Stimulated activated CD4-positive, alpha-beta T cell treated with anti-CD3 and anti-CD28 coated beads, Interleukin-1b, Interleukin-23, amount 100 ng/mL, for 24 hours (primary cell): ENCODE data around the gene EPHX1.
A peak's percentile ranks its signal among the peaks of the same experiment; 100 is the strongest.
"Not testable (repeated sequence)": the region's sequence is repeated elsewhere in the genome, so short reads cannot be mapped to it uniquely, and the experiment has no call there.

Experiments used
- DNase-seq, 4 experiments: peaks; one replicate each; pipeline ENCODE4 v3.0.0-alpha.2; 2020; ENCODE audit warnings: low read depth in 4 of 4, low spot score in 1 of 4

The EPHX1 gene

DNA sequence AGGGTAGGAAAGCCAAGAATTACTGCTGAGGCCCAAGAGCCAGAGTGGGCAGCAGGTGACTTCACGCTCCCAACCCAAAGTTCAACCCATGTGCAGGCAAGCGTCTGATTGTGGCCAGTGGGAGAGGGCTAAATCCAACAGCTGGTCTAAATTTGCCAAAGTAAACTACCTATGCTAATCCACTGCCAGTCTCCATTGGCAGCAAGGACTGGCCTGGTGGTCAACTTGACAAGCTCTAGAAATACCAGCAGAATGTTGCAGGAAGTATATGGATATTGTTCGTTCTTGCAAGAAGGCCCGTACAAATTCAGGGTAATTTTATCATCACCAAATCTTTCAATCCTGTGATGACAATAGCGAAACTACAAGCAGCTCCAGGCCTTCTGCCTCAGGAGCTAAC, 70.7 kb downstream of the EPHX1 start:
- no peak for DNase-seq

DNA sequence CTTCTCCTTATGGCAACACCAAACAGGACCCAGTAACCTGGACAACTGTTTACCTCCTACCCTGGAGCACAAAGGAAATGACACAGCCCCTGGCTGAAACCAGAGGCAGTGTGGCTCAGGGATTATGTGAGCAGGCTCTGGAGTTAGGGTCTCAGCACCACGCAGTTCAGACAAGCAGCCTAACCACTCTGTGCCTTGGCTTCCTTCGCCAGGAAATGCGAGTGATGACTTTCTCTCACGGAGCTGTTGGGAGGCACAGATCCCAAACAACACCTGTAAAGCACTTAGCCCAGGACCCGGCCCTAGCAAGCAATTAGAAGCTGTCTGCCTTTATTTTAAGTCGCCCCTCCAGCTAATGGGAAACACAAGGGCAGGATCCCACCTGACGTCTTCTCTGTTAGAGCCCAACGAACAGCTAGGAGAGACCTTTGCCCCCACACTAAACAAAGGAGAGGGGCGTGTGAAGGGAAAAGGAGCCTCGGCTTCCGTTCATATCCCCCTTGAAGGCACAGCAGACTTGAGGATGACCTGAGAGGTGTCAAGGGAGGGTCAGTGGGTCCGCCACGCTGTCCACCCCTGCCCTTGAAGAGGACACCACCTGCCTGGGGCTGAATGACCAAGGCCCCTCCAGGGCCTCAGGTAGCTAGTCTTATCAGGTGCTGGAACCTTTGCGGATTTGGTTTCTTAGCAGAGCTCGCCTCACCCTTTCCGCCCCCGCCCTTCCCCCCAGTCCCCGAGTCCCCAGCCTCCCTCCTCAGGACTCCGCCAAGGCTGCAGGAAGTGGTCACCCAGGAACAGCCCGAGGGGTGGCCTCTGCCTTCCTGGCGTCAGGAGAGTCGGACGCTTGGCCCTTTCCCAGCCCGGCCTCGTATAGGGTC, 71.4 kb downstream of the EPHX1 start:
- DNase-seq: no peak

DNA sequence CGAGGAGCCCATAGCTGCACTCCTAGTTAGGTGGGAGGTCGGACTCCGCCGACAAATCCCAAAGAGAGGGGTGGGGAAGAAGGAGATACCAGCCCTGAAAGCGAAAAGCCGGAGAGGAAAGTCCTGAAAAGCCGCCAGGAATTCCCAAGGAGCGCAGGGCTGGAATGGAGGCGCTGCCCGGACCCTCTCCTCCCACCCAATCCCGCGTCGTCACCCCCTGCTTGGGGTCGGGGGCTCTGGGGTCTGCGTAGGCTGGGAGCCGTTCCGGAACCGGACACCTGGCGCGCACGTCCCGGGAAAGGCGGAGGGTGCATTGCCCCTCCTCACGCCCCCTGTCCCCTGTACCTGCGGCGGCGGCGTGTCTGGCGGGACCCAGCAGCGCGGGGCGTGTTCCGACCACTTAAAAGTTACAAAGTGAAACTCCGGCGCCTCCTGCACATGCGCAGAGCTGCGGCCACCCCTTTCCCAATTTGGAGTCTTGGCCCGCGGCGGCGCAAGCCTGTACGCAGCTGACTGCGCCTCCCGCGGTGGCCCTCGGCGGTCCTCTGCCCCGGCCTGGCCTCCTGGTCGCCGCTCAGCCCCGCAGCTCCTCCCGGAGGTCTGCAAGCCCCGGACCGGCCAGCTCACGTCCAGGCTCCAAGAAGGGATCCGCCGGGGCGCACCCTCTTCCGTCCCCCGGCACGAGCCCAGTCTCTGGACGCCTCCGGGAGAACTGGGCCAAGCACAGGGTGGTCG, 72.2 kb downstream of the EPHX1 start, which contains the start of gene TMEM63A:
TSS of gene TMEM63A (minus strand) at position 422 of the 735 bp plus-strand sequence. CDS start 4,800 bp downstream, outside the sequence.
- DNase-seq: peak; percentile 62 to 82 (median 74)

DNA sequence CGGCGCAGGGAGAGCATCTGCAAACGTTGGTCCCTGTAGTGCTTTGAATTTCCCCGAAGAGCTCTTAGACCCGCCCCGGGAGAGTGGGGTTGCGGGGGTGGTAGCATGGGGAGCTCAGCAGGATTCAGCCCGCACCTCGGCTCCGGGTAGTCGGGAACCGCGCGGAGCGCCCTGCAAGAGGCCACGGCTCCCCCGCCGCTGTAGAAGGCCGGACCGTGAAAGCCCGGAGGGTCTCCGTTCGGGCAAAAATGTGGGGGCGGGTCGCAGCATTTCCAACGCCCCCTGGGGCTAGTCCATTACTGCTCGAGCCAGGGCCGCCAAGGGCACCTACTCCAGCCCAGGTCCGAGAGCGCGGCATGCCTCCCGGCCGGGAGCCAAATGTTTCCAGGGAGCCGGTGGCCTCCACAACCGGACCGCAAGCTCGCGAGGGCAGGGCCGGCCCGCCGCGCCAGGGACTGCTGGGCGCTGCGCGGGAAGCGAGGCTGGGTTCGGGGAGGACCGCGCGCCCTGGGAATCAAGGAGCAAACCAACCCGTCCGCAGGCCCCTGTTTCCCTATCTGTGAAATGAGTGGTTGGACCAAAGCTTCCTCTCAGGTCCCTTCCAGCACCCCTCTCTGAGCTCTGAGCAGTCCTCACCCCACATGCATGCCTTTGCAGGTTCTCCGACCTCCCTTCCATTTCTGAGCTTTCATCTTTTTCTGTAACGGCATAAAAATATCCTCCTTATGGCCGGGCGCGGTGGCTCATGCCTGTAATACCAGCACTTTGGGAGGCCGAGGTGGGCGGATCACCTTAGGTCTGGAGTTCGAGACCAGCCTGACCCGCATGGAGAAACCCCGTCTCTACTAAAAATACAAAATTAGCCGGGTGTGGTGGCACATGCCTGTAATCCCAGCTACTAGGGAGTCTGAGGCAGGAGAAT, 73.0 kb downstream of the EPHX1 start:
- DNase-seq: peak in 1 of 4 experiments; percentile 27

DNA sequence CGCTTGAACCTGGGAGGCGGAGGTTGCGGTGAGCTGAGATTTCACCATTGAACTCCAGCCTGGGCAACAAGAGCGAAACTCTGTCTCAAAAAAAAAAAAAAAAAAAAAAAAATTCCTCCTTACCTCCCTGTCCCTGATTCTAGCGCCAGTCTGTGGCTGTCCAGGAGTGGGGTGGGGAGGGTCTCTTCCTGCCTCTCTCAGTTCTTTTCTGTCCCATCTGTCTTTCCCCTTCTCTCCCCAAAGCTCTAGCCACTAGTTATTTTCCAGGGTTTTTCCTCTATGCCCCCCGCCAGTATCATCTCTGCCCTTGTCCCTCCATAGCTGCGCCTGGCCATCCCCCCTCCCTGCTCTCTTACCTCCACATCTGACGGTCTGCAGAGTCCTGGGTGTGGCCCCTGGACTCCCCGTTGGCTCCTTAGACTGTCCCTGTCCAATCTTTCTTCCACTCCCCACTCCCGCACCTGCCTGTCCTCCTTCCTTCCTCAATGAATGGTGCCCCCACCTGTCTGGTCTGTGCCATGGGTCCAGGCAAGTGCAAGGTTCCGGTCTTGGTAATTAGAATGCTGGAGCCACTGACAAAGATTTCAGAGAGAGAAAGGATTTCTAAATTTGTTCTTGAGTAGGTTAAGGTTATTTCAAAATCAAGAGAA, 73.8 kb downstream of the EPHX1 start:
- no peak for DNase-seq

DNA sequence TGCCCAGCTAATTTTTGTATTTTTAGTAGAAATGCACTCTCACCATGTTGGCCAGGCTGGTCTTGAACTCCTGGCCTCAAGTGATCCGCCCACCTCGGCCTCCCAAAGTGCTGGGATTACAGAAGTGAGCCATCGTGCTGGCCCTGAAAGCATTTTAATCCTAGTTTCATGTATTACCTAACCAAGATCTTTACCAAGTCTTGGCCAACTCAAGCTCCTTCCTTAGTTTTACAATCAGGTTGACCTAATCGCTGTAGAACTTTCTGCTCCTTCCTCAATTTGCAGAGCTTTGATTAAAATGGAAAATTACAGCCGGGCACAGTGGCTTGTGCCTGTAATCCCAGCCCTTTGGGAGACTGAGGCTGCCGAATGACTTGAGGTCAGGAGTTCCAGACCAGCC, 75.4 kb downstream of the EPHX1 start:
- no peak for DNase-seq

DNA sequence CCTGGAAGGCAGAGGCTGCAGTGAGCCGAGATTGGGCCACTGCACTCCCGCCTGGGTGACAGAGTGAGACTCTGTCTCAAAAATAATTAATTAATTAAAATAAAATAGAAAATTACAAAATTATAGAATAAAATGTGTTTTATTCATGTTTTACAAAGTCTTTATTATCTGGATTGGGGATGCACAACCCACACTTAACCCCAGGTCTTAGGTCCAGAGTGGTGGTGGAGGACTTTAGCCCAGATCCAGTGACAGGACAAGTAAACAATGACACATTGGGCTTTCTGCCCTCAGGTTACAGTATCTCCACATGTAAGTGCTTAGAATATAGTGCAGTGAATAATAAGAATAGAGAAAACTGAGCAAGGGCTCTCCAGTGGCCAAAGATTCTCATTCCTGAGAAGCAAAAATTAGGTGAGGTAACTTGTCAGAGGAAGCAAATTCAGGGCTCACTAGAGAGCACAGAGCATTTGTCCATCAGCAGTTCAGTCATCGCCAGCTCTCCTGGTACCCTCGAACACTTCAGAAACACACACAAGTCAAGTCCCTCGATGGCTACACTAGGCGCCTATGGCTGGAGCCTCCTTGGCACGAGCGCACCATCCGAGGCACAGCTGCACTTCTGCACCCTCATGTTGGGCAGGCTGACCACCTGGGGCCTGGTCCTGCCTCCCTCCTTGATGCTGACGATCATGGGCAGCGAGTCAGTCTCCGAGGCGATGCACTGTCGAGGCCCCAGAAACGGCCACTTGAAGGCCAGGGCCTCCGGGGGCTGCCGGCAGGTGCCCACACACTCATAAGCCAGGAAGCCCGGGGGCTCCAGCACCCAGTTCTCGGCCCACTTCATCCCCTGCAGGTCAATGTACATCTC, 76.5 kb downstream of the EPHX1 start:
- DNase-seq: no peak

DNA sequence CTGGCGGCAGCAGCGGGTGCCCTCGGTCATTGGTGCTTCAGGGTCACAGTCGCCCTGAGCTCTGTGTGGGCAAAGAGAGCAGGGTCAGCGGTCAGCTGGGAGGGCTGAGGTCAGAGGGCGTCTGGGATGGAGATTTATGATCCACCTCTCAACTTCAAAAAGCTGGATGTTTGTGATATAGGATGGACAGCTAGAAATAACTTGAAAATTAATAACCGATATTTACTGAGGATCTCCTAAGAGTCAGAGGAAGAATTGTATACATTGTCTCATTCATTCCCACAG, 77.0 kb downstream of the EPHX1 start:
- no peak for DNase-seq

DNA sequence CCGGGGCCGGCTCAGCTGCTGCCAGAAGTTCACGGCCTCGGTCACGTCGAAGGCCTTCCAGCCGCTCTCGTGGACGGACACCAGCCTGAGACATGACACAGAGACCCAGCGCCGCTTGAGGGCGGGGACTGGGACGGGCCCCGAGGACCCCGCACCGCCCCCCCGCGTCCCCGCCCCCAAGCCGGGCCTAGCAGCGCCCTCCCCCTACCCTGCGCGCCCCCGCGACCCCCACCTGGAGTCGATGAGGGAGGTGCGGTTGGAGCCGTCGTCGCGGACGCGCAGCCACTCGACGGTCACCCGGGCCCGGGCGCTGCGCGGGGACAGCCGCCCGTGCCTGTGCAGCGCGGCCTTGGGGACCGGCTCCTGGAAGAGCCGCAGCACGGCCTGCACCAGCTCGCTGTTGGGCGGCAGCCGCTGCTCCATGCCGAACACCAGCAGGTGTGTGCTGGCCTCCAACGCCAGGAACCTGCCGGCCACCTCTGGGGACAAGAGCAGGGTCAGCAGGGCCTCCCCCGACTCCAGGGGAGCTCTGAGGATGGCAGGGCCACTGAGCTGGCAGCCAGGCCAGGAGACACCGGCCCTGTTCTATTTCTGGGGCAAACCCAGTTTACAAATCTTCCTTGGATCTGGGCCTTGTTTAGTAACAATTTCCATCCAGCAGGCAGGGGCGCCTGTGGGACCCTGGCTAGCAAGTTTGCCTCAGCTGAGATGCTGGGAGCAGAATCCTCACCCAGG, 77.8 kb downstream of the EPHX1 start:
- DNase-seq: not testable (repeated sequence)

DNA sequence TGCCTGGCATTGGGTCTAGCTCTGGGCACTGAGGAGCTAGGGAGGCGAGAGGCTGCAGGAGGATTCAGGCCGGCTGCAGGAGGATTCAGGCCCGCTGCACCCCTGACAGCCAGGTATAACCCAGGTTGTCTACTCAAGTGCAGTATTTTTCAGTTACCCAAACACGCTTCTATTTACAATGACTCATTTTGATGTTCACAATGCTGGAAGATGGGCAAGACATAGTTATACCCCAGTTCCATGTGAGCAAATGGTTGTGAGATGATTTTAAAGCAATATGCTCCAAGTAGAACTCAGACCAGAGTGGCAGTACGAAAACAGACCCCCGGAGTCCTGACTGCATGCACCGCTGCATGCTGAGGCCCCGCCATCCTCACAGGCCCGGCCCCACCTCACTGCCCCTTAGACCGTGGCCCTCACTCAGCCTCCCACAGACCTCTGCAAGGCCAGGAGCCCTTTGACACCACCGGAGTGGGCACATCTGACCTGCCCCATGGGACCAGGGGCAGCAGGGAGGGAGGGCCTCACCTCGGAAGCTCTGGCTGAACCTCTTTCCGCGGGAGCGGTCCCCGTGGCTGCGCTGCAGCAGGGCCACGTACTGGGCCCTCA, 78.5 kb downstream of the EPHX1 start:
- no peak for DNase-seq

DNA sequence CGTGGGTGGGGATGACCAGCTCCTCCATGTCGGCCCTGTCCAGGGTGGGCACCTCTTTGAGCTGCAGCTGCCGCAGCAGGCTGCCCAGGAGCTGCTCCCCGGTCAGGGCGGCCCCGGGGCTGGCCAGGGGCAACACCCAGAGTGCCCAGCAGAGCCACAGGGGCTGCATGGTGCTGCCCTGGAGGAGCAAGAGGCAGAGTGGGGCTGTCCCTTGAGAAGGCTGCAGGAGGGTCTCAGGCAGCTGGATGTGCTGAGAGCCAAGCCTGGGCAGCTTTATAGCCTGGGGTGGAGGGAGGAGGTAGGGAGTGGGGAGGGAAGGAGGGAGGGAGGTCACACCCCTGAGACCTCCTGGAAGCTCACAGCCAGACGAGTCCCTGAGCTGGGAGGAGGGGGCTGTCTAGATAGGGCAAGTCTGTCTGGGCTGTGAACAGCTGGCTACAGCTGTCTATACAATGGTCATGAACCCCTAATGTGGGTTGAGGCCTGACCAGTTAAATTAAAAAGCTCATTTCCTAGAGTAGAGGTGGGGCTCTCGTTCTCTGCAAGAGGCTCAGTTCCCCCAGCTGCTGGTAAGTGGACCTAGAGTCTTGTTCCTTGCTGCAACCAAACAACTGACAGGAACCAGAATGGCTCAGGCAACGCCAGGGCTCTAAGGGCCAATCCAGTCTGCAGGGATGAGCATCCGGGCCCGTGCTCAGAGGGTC, 79.1 kb downstream of the EPHX1 start, which contains the start of gene LEFTY1:
TSS of gene LEFTY1 (minus strand) at position 249 of the 704 bp plus-strand sequence. CDS start at position 169, 80 bp downstream.
- DNase-seq: no peak

DNA sequence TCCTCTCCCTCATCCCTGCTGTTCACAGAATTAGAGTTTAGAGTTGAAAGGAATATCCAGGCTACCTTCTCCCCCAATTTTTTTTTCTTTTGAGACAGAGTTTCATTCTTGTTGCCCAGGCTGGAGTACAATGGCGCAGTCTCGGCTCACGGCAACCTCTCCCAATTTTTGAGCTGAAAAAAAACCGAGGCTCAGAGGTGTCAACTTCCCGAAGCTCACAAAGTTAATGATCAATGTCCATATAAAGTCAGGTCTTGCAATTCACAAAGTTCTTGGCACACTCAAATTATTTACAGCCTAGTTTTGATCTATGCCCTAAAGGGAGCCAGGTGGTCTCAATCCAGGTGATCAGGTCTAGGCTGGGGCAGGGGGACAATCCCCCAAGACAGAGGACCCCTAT, 79.8 kb downstream of the EPHX1 start:
- DNase-seq: no peak

DNA sequence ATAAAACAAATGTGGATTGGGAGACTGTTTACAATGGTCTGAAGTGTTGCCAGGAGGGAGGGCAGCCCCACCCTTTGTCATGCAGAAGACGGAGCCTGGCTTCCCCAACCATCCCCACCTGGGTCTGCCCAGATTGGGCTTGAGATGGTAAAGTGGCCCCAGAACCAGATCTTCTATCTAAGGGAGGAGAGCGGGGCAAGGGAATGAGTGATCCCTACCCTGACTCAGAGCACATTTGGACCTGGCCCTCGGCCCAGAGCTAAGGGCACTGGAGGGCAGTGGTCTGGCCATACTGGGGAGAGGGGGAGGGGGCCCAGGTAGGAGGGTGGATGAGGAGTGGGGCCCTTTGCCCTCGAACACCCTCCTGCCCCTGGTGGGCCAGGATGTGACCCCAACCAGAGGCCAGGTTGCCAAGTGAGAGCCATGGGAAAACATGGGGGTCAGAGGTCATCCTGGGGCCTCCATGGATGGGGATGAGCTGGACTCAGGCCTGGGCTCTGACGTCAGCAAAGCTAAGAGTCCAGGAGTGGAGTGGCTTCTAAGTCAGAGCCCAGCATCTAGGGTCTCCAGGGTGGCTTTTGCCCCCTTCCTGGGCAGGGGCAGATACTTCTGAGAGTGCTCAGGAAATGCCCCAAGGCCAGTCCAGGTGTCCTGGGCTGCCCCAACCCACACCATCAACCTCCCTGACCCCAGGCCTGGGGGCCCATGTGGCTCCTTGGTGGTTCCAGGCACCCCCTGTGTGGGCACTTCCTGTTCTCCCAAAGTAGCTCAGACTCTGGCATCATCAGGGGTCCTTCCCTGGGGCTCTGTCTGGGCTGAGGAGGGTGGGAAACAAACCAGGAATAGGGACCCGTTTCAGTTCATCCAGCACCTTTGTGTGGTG, 80.7 kb downstream of the EPHX1 start:
- no peak for DNase-seq

DNA sequence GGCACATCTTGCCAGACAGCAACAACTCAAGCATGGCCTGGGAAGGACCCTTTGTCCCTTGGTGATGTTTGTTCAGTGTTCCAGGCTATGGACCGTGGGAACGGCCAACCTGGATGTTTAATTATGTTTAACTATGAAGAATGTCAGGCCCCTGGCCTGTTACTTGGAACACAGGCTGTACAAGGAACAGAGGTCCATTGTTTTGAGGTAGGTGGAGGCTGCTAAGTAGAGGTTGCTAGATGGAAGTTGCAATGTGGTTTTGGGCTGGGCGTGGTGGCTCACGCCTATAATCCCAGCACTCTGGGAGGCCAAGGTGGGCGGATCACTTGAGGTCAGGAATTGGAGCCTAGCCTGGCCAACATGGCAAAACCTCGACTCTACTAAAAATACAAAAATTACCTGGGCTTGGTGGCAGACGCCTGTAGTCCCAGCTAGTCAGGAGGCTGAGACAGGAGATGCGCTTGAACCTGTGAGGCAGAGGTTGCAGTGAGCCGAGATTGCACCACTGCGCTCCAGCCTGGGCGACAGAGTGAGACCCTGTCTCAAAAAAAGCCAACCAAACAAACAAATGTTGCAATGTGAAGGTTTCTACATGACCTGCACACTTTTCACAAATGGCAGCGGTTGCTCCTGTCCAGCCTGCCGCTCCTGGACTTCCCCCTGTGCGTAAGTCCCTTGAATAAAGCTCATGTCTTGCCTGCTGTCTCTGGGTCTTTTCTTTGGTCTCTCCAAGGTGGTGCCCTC, 81.5 kb downstream of the EPHX1 start:
- no peak for DNase-seq

DNA sequence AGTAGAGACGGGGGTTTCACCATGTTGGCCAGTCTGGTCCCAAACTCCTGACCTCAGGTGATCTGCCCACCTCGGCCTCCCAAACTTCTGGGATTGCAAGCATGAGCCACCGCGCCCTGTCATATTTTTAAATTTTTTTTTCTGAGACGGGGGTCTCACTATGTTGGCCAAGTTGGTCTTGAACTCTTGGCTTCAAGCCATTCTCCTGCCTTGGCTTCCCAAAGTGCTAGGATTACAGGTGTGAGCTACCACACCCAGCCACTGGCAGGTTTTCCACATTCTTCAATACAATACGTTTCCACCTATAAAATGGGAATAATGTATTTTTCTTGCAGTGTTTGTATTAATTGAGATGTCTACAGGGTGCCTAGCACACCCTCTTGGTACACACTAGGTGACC, 82.4 kb downstream of the EPHX1 start:
- no peak for DNase-seq
